GM12878 (cell line): ENCODE measurements around the gene OLFML2B. TPM values are rescaled to one million over a fixed set of nuclear protein-coding genes. Genes with fewer than 3 reads are reported as not detected.

Experiments
- ATAC-seq: fragments of 200-7000 bp; cut with Tn5 transposase; 3 replicates; pipeline ENCODE4 v1.9.1; 2020; ENCODE audit warnings: mild to moderate bottlenecking, moderate library complexity
- BruUV-seq: library from RNA; stranded (reverse); fragments of 400-500 nt; replicated peaks from 2 replicates; lab custom pipeline; 2021; lab: Mats Ljungman, UMichigan
- CTCF ChIA-PET: fragments of 300-600 bp; sonication (Branson Sonifier 250); formaldehyde crosslinking; extraction: SDS; loops from one replicate; lab custom pipeline; 2021; ENCODE audit warnings: inconsistent platforms; lab: Yijun Ruan, JAX
- POLR2A ChIA-PET: fragments of 350-600 bp; formaldehyde crosslinking; extraction: SDS; loops from one replicate; lab custom pipeline; 2021; ENCODE audit warnings: inconsistent platforms; lab: Charles Lee
- RAD21 ChIA-PET: fragments of 300-600 bp; sonication (Branson Sonifier 250); formaldehyde crosslinking; loops from one replicate; lab custom pipeline; 2023; ENCODE audit warnings: antibody characterized with exemption; ENCODE audit not compliant: unreplicated experiment; lab: Charles Lee
- SMC1A ChIA-PET: fragments of 300-600 bp; sonication (Branson Sonifier 250); formaldehyde crosslinking; loops from one replicate; lab custom pipeline; 2023; ENCODE audit not compliant: unreplicated experiment, uncharacterized antibody; lab: Charles Lee
- DNase-seq: peaks from one replicate; pipeline ENCODE4 v3.0.0-alpha.2; 2011; ENCODE audit warnings: low read depth, low spot score
- FAIRE-seq: peaks from 3 replicates; lab custom pipeline; 2011; peaks lifted over from hg19 to GRCh38; lab: Jason Lieb, UNC
- H2AFZ ChIP-seq: 2 replicates; pipeline ENCODE4 v1.6.0; 2011; ENCODE audit warnings: low read depth, low read length, control low read depth; ENCODE audit not compliant: control insufficient read depth
- H3K27ac ChIP-seq: 2 replicates; pipeline ENCODE4 v1.5.1; 2011; ENCODE audit warnings: control low read depth; ENCODE audit not compliant: control insufficient read depth, insufficient read depth
- H3K27me3 ChIP-seq, 2 experiments: replicated peaks in 1 of 2; 2 replicates each; pipeline versions ENCODE4 v1.6.0 to v1.6.1; 2011; ENCODE audit warnings: low read length in 1 of 2; ENCODE audit not compliant: control insufficient read depth in 2 of 2, insufficient read depth in 2 of 2
- H3K36me3 ChIP-seq, 2 experiments: 2 replicates each; pipeline ENCODE4 v1.5.1; 2011; ENCODE audit warnings: low read length in 1 of 2; ENCODE audit not compliant: control insufficient read depth in 2 of 2, insufficient read depth in 2 of 2
- H3K4me1 ChIP-seq: 2 replicates; pipeline ENCODE4 v1.6.1; 2011; ENCODE audit warnings: mild to moderate bottlenecking, low read length, moderate library complexity, mixed read lengths; ENCODE audit not compliant: control insufficient read depth, insufficient read depth
- H3K4me2 ChIP-seq: 2 replicates; pipeline ENCODE4 v1.6.0; 2011; ENCODE audit warnings: control low read depth; ENCODE audit not compliant: control insufficient read depth, insufficient read depth
- H3K4me3 ChIP-seq: fragments of 200-600 bp; sonication (generic); 2 replicates; pipeline ENCODE4 v1.5.1; 2016
- H3K79me2 ChIP-seq: 2 replicates; pipeline ENCODE4 v1.6.0; 2011; ENCODE audit warnings: low read length; ENCODE audit not compliant: control insufficient read depth, insufficient read depth
- H3K9ac ChIP-seq: 2 replicates; pipeline ENCODE4 v1.8.0; 2011; ENCODE audit warnings: low read length, control low read depth, mixed read lengths; ENCODE audit not compliant: control insufficient read depth, insufficient read depth
- H3K9me3 ChIP-seq: replicated peaks from 3 replicates; pipeline ENCODE4 v1.5.1; 2011; ENCODE audit warnings: mild to moderate bottlenecking, low read length; ENCODE audit not compliant: control insufficient read depth, insufficient read depth
- H4K20me1 ChIP-seq: 2 replicates; pipeline ENCODE4 v1.6.0; 2011; ENCODE audit not compliant: control insufficient read depth, insufficient read depth
- CHD2 ChIP-seq: IDR thresholded peaks from 2 replicates; pipeline ENCODE4 v1.6.1; 2011; ENCODE audit warnings: low read depth, low read length, improper control_type of control experiment, borderline replicate concordance
- DPF2 ChIP-seq: fragments of 450-650 bp; IDR thresholded peaks from 2 replicates; pipeline ENCODE4 v1.6.1; 2017; ENCODE audit warnings: mild to moderate bottlenecking
- HDAC6 ChIP-seq: fragments of 200-600 bp; sonication (generic); IDR thresholded peaks from one replicate; pipeline ENCODE4 v1.8.0; 2017; ENCODE audit warnings: antibody characterized with exemption; ENCODE audit not compliant: unreplicated experiment
- JUNB ChIP-seq: IDR thresholded peaks from 2 replicates; pipeline ENCODE4 v1.6.1; 2016; ENCODE audit warnings: antibody characterized with exemption, mild to moderate bottlenecking
- KDM1A ChIP-seq: fragments of 200-600 bp; sonication (generic); IDR thresholded peaks from 2 replicates; pipeline ENCODE4 v1.6.1; 2016; ENCODE audit warnings: borderline replicate concordance
- NFYB ChIP-seq: IDR thresholded peaks from 2 replicates; pipeline ENCODE4 v1.6.1; 2011; ENCODE audit warnings: low read depth, mild to moderate bottlenecking, low read length, improper control_type of control experiment, moderate library complexity; ENCODE audit not compliant: insufficient read depth
- RCOR1 ChIP-seq: conservative IDR thresholded peaks from 2 replicates; pipeline ENCODE4 v1.6.1; 2012; ENCODE audit warnings: low read depth, low read length, improper control_type of control experiment
- RFX5 ChIP-seq: IDR thresholded peaks from 2 replicates; pipeline ENCODE4 v1.6.1; 2011; ENCODE audit warnings: low read depth, low read length, improper control_type of control experiment
- SMAD5 ChIP-seq: IDR thresholded peaks from 2 replicates; pipeline ENCODE4 v1.6.1; 2016; ENCODE audit warnings: antibody characterized with exemption, low read depth
- SRF ChIP-seq, 2 experiments: IDR thresholded peaks; 2 replicates each; pipeline ENCODE4 v1.6.1; 2011; ENCODE audit warnings: low read depth in 2 of 2, low read length in 2 of 2, mild to moderate bottlenecking in 1 of 2, moderate library complexity in 1 of 2
- YBX1 ChIP-seq: fragments of 450-650 bp; IDR thresholded peaks from 2 replicates; pipeline ENCODE4 v1.6.1; 2016; ENCODE audit warnings: antibody characterized with exemption
- WGBS: methylation state at CpG from one replicate; pipeline ENCODE4 v1.1.6; 2016; ENCODE audit warnings: low lambda C conversion rate; ENCODE audit not compliant: insufficient replicate concordance, insufficient coverage; ENCODE audit errors: missing lambda C conversion rate; 5-methylcytosine and 5-hydroxymethylcytosine counted together
- in situ Hi-C: fragments of 300-500 bp; cut with MboI; formaldehyde crosslinking; loops from 9 replicates; pipeline ENCODE4 v1.14.3; 2018; ENCODE audit warnings: mixed read lengths
- intact Hi-C: fragments of 100-400 bp; cut with micrococcal nuclease; formaldehyde crosslinking; loops from one replicate; pipeline ENCODE4 v1.14.2; 2022; ENCODE audit not compliant: unreplicated experiment
- polyA plus RNA-seq, 11 experiments: library from polyadenylated mRNA; depleted of rRNA in 4 of 11; unstranded in 6 of 11; stranded (reverse) in 5 of 11; fragments of >200 nt; fragmentation: Nextera tagmentation in 4 of 11; fragmentation: Illumina TruSeq in 1 of 11; extraction: Ambion mirVana in 4 of 11; extraction: Trizol in 1 of 11; gene quantifications; 1 replicate in 1 of 11; 2 replicates in 10 of 11; pipeline versions ENCODE4 v1.2.1 to v1.2.3, GENCODE V29; 2011 to 2016; ENCODE audit warnings: inconsistent platforms in 2 of 11, missing spikeins in 2 of 11, low read depth in 1 of 11
- total RNA-seq, 4 experiments: library from RNA; depleted of rRNA in 3 of 4; stranded (reverse); fragments of >200 nt in 3 of 4; fragmentation: Illumina TruSeq in 1 of 4; extraction: Trizol in 1 of 4; gene quantifications; 2 replicates each; pipeline versions ENCODE4 v1.2.1 to v1.2.3, GENCODE V29; 2013 to 2021
- TF ChIP-seq, protein P1 (sequence below): IDR thresholded peaks from 2 replicates; pipeline ENCODE4 v1.6.1; 2012; ENCODE audit warnings: improper control_type of control experiment, low read depth, low read length; ENCODE audit not compliant: insufficient replicate concordance
- TF ChIP-seq, protein P2 (sequence below): IDR thresholded peaks from 2 replicates; pipeline ENCODE4 v1.6.1; 2011; ENCODE audit warnings: low read depth, mild to moderate bottlenecking, low read length, moderate library complexity, borderline replicate concordance; ENCODE audit errors: extremely low read depth
- TF ChIP-seq, protein P3 (sequence below): fragments of 450-650 bp; IDR thresholded peaks from 2 replicates; pipeline ENCODE4 v1.6.1; 2014; ENCODE audit warnings: mild to moderate bottlenecking

The OLFML2B gene
- total and polyA plus RNA-seq, 10 of the 15 experiments (the other 5 are each of a cell fraction or from before 2014, with no cell fraction given) = not detected

- no peaks in the 10 kb centered on the region for H3K4me1 ChIP-seq
- FAIRE-seq (no peak), ATAC-seq (no peak), DNase-seq (no peak)
- no peak overlapping the region for H3K27ac ChIP-seq
- no peak overlapping the region for H3K4me2 ChIP-seq
- SMC1A ChIA-PET = no interaction called here
- H3K36me3 ChIP-seq = no peaks in the 10 kb centered on the region
- H3K27me3 ChIP-seq = peaks cover 0 to 3% of the 10 kb centered on the region in 2 experiments; a peak in 3 of 4 replicates
- in situ Hi-C loops = no loop called here
- BruUV-seq = no TSS peak
- CTCF ChIA-PET = interaction anchor here (1.6 kb wide), 1 partner anchor 53 kb away, joined by 3 read pairs; no protein-coding TSS in a partner anchor
- H3K79me2 ChIP-seq = no peaks in the 10 kb centered on the region
- H3K9me3 ChIP-seq = no peaks in the 10 kb centered on the region
- H4K20me1 ChIP-seq = no peaks in the 10 kb centered on the region
- H3K9ac ChIP-seq = no peak overlapping the region
- RAD21 ChIA-PET = interaction anchor here (0.9 kb wide), 1 partner anchor 181 kb away, joined by 3 read pairs; no protein-coding TSS in a partner anchor
- no peak overlapping the region for H2AFZ ChIP-seq
- WGBS = 50% methylated on average over 9 of the region's 9 CpGs
- POLR2A ChIA-PET = no interaction called here
- intact Hi-C loops = no loop called here
- no peak overlapping the region for H3K4me3 ChIP-seq
- TF ChIP-seq KDM1A (no peak), DPF2 (no peak), JUNB (no peak), SRF (IDR thresholded peaks at IDR 0.05; ENCODE audit: low read depth in 2 of 2, low read length in 2 of 2) (no peak), RFX5 (no peak), HDAC6 (no peak), RCOR1 (no peak), SMAD5 (no peak), CHD2 (no peak), NFYB (no peak), YBX1 (no peak)
- TF ChIP-seq, protein P1, sequence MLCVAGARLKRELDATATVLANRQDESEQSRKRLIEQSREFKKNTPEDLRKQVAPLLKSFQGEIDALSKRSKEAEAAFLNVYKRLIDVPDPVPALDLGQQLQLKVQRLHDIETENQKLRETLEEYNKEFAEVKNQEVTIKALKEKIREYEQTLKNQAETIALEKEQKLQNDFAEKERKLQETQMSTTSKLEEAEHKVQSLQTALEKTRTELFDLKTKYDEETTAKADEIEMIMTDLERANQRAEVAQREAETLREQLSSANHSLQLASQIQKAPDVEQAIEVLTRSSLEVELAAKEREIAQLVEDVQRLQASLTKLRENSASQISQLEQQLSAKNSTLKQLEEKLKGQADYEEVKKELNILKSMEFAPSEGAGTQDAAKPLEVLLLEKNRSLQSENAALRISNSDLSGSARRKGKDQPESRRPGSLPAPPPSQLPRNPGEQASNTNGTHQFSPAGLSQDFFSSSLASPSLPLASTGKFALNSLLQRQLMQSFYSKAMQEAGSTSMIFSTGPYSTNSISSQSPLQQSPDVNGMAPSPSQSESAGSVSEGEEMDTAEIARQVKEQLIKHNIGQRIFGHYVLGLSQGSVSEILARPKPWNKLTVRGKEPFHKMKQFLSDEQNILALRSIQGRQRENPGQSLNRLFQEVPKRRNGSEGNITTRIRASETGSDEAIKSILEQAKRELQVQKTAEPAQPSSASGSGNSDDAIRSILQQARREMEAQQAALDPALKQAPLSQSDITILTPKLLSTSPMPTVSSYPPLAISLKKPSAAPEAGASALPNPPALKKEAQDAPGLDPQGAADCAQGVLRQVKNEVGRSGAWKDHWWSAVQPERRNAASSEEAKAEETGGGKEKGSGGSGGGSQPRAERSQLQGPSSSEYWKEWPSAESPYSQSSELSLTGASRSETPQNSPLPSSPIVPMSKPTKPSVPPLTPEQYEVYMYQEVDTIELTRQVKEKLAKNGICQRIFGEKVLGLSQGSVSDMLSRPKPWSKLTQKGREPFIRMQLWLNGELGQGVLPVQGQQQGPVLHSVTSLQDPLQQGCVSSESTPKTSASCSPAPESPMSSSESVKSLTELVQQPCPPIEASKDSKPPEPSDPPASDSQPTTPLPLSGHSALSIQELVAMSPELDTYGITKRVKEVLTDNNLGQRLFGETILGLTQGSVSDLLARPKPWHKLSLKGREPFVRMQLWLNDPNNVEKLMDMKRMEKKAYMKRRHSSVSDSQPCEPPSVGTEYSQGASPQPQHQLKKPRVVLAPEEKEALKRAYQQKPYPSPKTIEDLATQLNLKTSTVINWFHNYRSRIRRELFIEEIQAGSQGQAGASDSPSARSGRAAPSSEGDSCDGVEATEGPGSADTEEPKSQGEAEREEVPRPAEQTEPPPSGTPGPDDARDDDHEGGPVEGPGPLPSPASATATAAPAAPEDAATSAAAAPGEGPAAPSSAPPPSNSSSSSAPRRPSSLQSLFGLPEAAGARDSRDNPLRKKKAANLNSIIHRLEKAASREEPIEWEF = no peak
- TF ChIP-seq, protein P2, sequence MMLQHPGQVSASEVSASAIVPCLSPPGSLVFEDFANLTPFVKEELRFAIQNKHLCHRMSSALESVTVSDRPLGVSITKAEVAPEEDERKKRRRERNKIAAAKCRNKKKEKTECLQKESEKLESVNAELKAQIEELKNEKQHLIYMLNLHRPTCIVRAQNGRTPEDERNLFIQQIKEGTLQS = no peak
- TF ChIP-seq, protein P3, sequence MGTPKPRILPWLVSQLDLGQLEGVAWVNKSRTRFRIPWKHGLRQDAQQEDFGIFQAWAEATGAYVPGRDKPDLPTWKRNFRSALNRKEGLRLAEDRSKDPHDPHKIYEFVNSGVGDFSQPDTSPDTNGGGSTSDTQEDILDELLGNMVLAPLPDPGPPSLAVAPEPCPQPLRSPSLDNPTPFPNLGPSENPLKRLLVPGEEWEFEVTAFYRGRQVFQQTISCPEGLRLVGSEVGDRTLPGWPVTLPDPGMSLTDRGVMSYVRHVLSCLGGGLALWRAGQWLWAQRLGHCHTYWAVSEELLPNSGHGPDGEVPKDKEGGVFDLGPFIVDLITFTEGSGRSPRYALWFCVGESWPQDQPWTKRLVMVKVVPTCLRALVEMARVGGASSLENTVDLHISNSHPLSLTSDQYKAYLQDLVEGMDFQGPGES = no peak
Observed at GRCh38 chr1:161973924-161974845, 49.5 kb downstream of the OLFML2B start.
